NCI-H1930 (cell line): ENCODE data around the gene ACOXL.
"Not testable (repeated sequence)": the region's sequence is repeated elsewhere in the genome, so short reads cannot be mapped to it uniquely, and the experiment has no call there.

Source experiments
- DNase-seq, 2 experiments: peaks; one replicate each; lab custom pipeline; 2025; lab: John Stamatoyannopoulos, UW

ACOXL gene

GRCh38 chr2:111057721-111058120, 325.3 kb downstream of the ACOXL start:
- no peak for DNase-seq

- DNase-seq: no peak
Observed at GRCh38 chr2:111058264-111058663, 325.9 kb downstream of the ACOXL start.

DNA sequence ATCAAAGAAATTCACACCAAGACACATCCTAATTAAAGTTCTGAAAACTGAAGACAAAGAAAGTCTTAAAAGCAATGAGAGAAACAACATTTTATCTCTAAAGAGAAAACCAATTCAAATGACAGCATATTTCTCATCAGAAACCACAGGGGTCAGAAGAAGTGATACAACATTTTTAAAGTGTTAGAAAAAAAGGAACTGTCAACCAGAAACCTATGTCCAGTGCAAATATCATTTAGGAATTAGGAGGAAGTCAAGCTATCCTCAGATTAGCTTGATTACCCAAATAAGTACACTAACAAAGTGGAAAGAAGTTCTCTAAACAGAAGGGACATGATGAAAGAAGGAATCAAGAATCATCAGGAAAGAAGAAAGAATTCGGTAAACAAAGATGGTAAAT, 328.8 kb downstream of the ACOXL start:
- DNase-seq: no peak

GRCh38 chr2:111062417-111062816, 330.0 kb downstream of the ACOXL start:
- no peak for DNase-seq

GRCh38 chr2:111066062-111066593, 333.8 kb downstream of the ACOXL start:
- no peak for DNase-seq

GRCh38 chr2:111068435-111069058, 336.2 kb downstream of the ACOXL start:
- no peak for DNase-seq

DNA sequence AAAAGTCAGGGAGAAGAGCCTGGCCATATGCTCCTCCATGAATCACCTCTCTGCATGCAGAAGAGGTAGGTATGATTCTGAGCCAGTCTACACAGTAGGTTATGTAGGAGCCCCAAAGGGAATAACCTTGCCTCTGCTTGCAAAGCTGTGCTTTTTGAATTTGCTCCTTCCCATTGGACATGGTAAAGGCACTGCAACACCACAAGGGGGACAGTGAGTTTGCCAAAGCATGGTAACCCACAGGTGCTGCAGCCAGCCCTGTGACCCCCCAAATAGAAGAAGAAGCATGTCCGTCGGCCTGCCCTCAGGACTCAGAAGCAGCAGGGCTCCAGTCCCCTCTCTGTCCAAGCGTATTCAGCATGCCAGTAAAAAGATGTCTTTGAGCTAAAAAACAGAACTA, 337.3 kb downstream of the ACOXL start:
- no peak for DNase-seq

GRCh38 chr2:111071600-111072171, 339.3 kb downstream of the ACOXL start:
- DNase-seq: no peak

DNA sequence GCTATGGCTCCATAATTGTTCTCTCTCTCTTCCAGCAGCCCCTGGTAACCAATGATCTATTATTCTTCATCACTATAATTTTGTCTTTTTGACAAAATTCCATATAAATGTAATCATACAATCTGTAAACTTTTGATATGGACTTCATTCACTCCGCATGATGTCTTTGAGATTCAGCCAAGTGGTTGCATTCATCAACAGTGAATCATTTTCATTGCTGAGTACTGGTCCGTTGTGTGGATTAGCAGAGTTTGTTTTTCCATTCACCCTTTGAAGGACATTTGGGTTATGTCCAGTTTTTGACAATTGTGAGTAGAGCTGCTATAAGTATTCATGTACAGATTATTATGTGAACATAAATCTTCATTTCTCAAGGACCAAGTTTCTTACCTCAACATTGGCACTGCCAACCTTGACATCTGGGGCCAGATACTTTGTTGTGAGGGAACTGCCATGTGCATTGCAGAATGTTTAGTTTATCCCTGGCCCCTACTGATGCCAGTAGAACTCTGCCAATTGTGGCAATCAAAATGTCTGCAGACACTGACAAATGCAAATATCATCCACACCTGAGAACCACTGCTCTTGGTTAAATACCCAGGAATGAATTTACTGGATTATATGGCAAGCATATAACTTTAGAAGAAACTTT, 340.0 kb downstream of the ACOXL start:
- no peak for DNase-seq

DNA sequence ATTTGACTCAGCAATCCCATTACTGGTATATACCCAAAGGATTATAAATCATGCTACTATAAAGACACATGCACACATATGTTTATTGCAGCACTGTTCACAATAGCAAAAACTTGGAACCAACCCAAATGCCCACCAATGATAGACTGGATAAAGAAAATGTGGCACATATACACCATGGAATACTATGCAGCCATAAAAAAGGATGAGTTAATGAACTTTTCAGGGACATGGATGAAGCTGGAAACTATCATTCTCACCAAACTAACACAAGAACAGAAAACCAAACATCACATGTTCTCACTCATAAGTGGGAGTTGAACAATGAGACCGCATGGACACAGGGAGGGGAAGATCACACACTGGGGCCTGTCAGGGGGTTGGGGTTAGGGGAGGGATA, 350.3 kb downstream of the ACOXL start:
- not testable (repeated sequence) for DNase-seq

- no peak for DNase-seq
Observed at GRCh38 chr2:111091811-111092211, 359.4 kb downstream of the ACOXL start.

GRCh38 chr2:111094691-111095090, 362.3 kb downstream of the ACOXL start:
- DNase-seq: no peak

GRCh38 chr2:111095434-111095833, 363.1 kb downstream of the ACOXL start:
- no peak for DNase-seq

- no peak for DNase-seq
Observed at GRCh38 chr2:111099402-111099801, 367.0 kb downstream of the ACOXL start.

GRCh38 chr2:111100087-111100764, 367.9 kb downstream of the ACOXL start:
- no peak for DNase-seq

DNA sequence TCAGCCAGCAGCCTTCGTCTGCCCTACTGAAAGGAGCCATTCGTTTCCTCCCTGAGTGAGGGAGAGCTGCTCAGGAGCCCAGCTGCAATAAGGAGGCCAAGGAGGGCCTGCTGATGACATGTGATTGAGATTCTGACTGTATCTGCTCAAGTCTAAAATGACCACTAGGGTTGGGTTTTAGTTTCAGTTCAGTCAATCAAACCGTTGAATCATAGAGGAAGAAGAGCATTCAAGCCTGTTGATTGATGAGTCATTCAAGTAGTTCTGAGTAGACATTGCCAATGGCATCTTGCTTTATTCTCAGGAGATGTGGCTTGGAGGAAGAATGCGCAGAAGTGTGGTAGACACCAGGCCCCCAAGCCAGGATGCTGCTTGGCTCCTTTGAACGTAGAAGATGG, 368.4 kb downstream of the ACOXL start:
- DNase-seq: no peak

GRCh38 chr2:111101592-111101991, 369.2 kb downstream of the ACOXL start:
- DNase-seq: no peak

DNA sequence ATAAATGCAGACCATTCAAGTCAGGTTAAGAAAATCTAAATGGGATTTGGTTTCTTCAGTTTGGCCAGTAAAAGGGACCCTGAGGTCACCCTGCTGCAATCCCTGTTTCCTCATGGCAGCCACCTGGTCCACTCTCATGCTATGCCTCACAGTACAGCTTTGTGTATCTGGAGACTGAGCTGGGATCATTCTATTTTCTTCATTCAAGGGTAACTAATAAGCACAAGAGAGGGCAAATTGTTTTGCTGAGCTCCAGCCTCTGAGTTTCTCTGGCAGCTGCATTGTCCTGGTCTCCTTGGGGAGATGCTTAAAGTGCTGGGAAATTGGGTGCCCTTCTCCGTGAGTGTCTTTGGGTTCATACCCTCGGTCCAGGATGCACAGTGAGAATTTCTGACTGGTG, 369.8 kb downstream of the ACOXL start:
- no peak for DNase-seq

DNA sequence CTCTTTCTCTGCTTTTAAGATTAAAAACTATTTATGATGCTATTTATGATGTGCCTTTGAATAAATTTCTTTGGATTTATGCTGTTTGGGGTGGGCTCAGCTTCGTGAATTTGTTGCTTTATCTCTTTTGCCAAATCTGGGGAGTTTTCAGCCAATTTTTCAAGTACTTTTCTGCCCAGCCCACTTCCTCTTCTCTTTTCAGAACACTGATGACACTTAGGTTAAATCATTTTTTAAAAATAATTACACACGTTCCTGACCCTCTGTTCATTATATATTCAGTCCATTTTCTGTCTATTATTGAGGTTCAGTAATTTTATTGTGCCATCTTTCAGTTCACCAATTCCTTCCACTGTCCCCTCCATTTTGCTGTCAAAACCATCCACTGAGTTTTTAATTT, 373.6 kb downstream of the ACOXL start:
- no peak for DNase-seq

DNA sequence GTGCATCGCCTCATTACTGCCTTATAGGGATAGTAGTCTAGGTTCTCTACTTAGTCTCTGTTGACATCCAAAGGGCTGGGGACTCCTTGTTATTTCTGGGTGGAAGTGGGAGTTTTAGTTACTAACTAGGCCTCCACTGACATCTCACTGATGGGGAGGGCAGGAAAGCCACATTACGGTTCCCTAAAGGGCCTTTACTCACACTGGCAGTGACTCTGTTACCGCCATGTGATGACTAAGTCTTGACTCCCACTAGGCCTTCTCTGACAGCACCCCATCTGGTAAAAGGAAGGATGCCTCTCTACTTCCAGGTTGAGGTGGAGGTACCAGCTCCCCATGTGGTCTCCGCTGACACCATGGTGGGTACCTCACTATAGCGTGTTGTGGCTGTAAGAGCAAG, 374.3 kb downstream of the ACOXL start:
- no peak for DNase-seq

DNA sequence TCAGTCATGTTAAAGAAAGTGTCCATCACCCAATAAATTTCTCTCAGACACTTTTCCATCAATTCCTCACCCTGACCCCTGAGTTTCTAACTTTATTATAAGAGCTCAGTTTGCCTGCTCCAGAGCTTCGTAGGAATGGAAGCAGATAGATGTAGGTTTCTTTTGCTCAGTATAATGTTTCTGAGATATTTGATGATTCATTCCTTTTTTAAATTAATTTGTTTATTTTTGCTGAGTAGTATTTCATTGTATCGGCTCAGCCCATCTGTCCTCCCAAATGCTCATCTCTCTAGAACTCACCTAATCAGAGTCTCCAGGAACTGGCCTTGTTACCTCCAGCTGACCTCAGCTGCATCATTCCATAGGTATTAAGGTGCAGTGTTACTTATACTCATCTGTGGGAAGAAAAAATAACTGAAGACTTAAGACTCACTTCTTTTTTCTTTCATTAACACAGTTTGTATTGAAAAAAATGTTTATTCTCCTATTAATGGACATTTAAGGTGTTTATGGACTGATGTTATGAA, 376.4 kb downstream of the ACOXL start:
- DNase-seq: no peak

GRCh38 chr2:111111101-111111755, 378.9 kb downstream of the ACOXL start:
- no peak for DNase-seq
